Measurements from ENCODE around the gene QPCTL. TPM values are rescaled to one million over a fixed set of nuclear protein-coding genes. Genes with fewer than 3 reads are reported as not detected.

Gene QPCTL
- total and polyA plus RNA-seq, 2 of the 13 experiments (the other 11 are each of a cell fraction or from before 2014, with no cell fraction given), result 16.0 to 19.1 TPM

- TF ChIP-seq THAP11 (CRISPR knock-in tag; IDR thresholded peaks at IDR 0.05), result peak; percentile 89
- no peak for TF ChIP-seq SALL2 (CRISPR knock-in tag; IDR thresholded peaks at IDR 0.05)
- TF ChIP-seq MAX (IDR thresholded peaks at IDR 0.05), result peak; percentile 88
- TF ChIP-seq ZNF574 (CRISPR knock-in tag; IDR thresholded peaks at IDR 0.05), result peak; percentile 71
- peak; percentile 8; the same call in 1 of the 2 replicates for TF ChIP-seq CEBPB (IDR thresholded peaks at IDR 0.05; ENCODE audit: borderline replicate concordance, low read depth, low read length)
- TF ChIP-seq CSRNP1 (CRISPR knock-in tag; IDR thresholded peaks at IDR 0.05), result 0 out of 2 replicates have a peak, but pooled peaks have one; percentile 87
- no peak for TF ChIP-seq ZFP1 (CRISPR knock-in tag; IDR thresholded peaks at IDR 0.05)
- TF ChIP-seq BORCS8-MEF2B (CRISPR knock-in tag; IDR thresholded peaks at IDR 0.05), result peak; percentile 90
- TF ChIP-seq EED (CRISPR knock-in tag; IDR thresholded peaks at IDR 0.05), result no peak
- TF ChIP-seq HBP1 (CRISPR knock-in tag; IDR thresholded peaks at IDR 0.05; ENCODE audit: low read depth), result peak; percentile 90
- peak; percentile 73 for TF ChIP-seq ZBTB42 (CRISPR knock-in tag; IDR thresholded peaks at IDR 0.05)
- 0 out of 2 replicates have a peak, but pooled peaks have one; percentile 4 for TF ChIP-seq ZBTB33 (CRISPR knock-in tag; IDR thresholded peaks at IDR 0.05)
- TF ChIP-seq ZNF101 (CRISPR knock-in tag; IDR thresholded peaks at IDR 0.05; ENCODE audit: borderline replicate concordance, low read depth), result 0 out of 2 replicates have a peak, but pooled peaks have one; percentile 29
- TF ChIP-seq ASH2L (IDR thresholded peaks at IDR 0.05; ENCODE audit: insufficient read length, low read depth, low read length), result peak; percentile 72
- TF ChIP-seq SALL1 (CRISPR knock-in tag; IDR thresholded peaks at IDR 0.05), result peak; percentile 45
- TF ChIP-seq BCLAF1 (IDR thresholded peaks at IDR 0.05), result no peak
Measured at GRCh38 chr19:45691516-45692186, 815 bp upstream of the QPCTL start, which contains the start of gene SNRPD2 (continued).
